B cell (primary cell): ENCODE measurements around the gene CEP350. TPM values are rescaled to one million over a fixed set of nuclear protein-coding genes. Genes with fewer than 3 reads are reported as not detected.

Experiments used
- ATAC-seq: fragments of 200-7000 bp; cut with Tn5 transposase; one replicate; pipeline ENCODE4 v1.10.0; 2021; ENCODE audit warnings: low read depth, mild to moderate bottlenecking, moderate number of reproducible peaks, moderate library complexity
- CTCF ChIA-PET: fragments of 350-600 bp; sonication (Branson Sonifier 250); formaldehyde crosslinking; loops from one replicate; lab custom pipeline; 2021; ENCODE audit warnings: antibody characterized with exemption, inconsistent platforms; lab: Charles Lee
- POLR2A ChIA-PET: fragments of 350-600 bp; sonication (Branson Sonifier 250); formaldehyde crosslinking; loops from one replicate; lab custom pipeline; 2021; ENCODE audit warnings: antibody characterized with exemption; lab: Charles Lee
- DNase-seq: peaks from one replicate; pipeline ENCODE4 v3.0.0; 2013
- H2AFZ ChIP-seq: 2 replicates; pipeline ENCODE4 v1.6.1; 2012; ENCODE audit warnings: mild to moderate bottlenecking, low read depth, low read length; ENCODE audit not compliant: insufficient read depth, poor library complexity, severe bottlenecking
- H3K27ac ChIP-seq, 2 donors: 1 replicate in 1 of 2; 2 replicates in 1 of 2; pipeline ENCODE4 v1.5.1; 2012 to 2013; ENCODE audit warnings: low read length in 2 of 2, mild to moderate bottlenecking in 2 of 2, moderate library complexity in 1 of 2
- H3K27me3 ChIP-seq, 4 experiments: fragments of 200-600 bp in 1 of 4; sonication (generic) in 1 of 4; replicated peaks in 1 of 4; 1 replicate in 2 of 4; 2 replicates in 2 of 4; pipeline versions ENCODE4 v1.6.1 to v1.7.0; 2013 to 2016; ENCODE audit warnings: low read length in 3 of 4, mild to moderate bottlenecking in 2 of 4, mixed read lengths in 1 of 4, moderate library complexity in 1 of 4; ENCODE audit not compliant: insufficient read depth in 4 of 4, control insufficient read depth in 3 of 4; ENCODE audit errors: control extremely low read depth in 1 of 4
- H3K36me3 ChIP-seq, 2 experiments: replicated peaks in 1 of 2; 1 replicate in 1 of 2; 2 replicates in 1 of 2; pipeline versions ENCODE4 v1.6.1 to v1.7.1; 2013; ENCODE audit warnings: low read length in 1 of 2; ENCODE audit not compliant: insufficient read depth in 2 of 2, control insufficient read depth in 1 of 2; ENCODE audit errors: control extremely low read depth in 1 of 2, extremely low read depth in 1 of 2
- H3K4me1 ChIP-seq, 2 donors: fragments of 200-600 bp in 1 of 2; sonication (generic) in 1 of 2; 1 replicate in 1 of 2; 2 replicates in 1 of 2; pipeline versions ENCODE4 v1.5.1 to v1.6.1; 2013 to 2017; ENCODE audit warnings: low read length in 2 of 2; ENCODE audit not compliant: control insufficient read depth in 2 of 2, insufficient read depth in 2 of 2
- H3K4me2 ChIP-seq: replicated peaks from 2 replicates; pipeline ENCODE3; 2012; ENCODE audit warnings: mild to moderate bottlenecking, low read depth, low read length; ENCODE audit not compliant: poor library complexity, severe bottlenecking
- H3K4me3 ChIP-seq, 5 experiments: fragments of 200-600 bp in 1 of 5; sonication (generic) in 1 of 5; 1 replicate in 3 of 5; 2 replicates in 2 of 5; pipeline versions ENCODE4 v1.5.1 to v1.7.0; 2011 to 2016; ENCODE audit warnings: low read length in 4 of 5, mild to moderate bottlenecking in 4 of 5, low read depth in 2 of 5, control low read depth in 1 of 5, moderate library complexity in 1 of 5; ENCODE audit not compliant: insufficient read depth in 1 of 5; ENCODE audit errors: control extremely low read depth in 1 of 5, extremely low read depth in 1 of 5
- H3K79me2 ChIP-seq: fragments of 200-600 bp; sonication (generic); one replicate; pipeline ENCODE4 v1.6.0; 2016; ENCODE audit warnings: low read length; ENCODE audit not compliant: control insufficient read depth, insufficient read depth
- H3K9ac ChIP-seq: fragments of 200-600 bp; sonication (generic); 2 replicates; pipeline ENCODE4 v1.6.1; 2017; ENCODE audit warnings: mild to moderate bottlenecking, low read length, moderate library complexity
- H3K9me3 ChIP-seq, 3 donors: one replicate each; pipeline versions ENCODE4 v1.6.1 to v1.7.1; 2013; ENCODE audit warnings: low read length in 2 of 3; ENCODE audit not compliant: control insufficient read depth in 2 of 3, insufficient read depth in 1 of 3; ENCODE audit errors: control extremely low read depth in 1 of 3
- H4K20me1 ChIP-seq: 2 replicates; pipeline ENCODE4 v1.6.0; 2012; ENCODE audit warnings: mild to moderate bottlenecking, low read length; ENCODE audit not compliant: insufficient read depth, control insufficient read depth, poor library complexity, severe bottlenecking
- H3K27ac Mint-ChIP-seq: one replicate; pipeline ENCODE4 v1.8.0; 2021; ENCODE audit warnings: mixed read lengths
- H3K27me3 Mint-ChIP-seq: one replicate; pipeline ENCODE4 v1.8.0; 2021; ENCODE audit warnings: mixed read lengths
- H3K4me1 Mint-ChIP-seq: one replicate; pipeline ENCODE4 v1.8.0; 2021; ENCODE audit warnings: mixed read lengths
- H3K4me3 Mint-ChIP-seq: one replicate; pipeline ENCODE4 v1.8.0; 2021; ENCODE audit warnings: mixed read lengths
- H3K9me3 Mint-ChIP-seq: one replicate; pipeline ENCODE4 v1.8.0; 2022; ENCODE audit warnings: mixed read lengths; ENCODE audit not compliant: insufficient read depth
- CTCF ChIP-seq: fragments of 200-600 bp; IDR thresholded peaks from one replicate; pipeline ENCODE4 v1.8.0; 2022; ENCODE audit warnings: antibody characterized with exemption, mild to moderate bottlenecking
- EZH2 ChIP-seq: IDR thresholded peaks from 2 replicates; pipeline ENCODE4 v1.6.1; 2012; ENCODE audit warnings: borderline replicate concordance, low read depth, mild to moderate bottlenecking, moderate library complexity, low read length; ENCODE audit not compliant: insufficient read depth, poor library complexity, severe bottlenecking
- WGBS: methylation state at CpG from one replicate; pipeline ENCODE4 v1.1.5; 2013; ENCODE audit warnings: missing lambda C conversion rate; ENCODE audit not compliant: insufficient coverage; 5-methylcytosine and 5-hydroxymethylcytosine counted together
- intact Hi-C: fragments of 100-400 bp; cut with micrococcal nuclease; formaldehyde crosslinking; loops from one replicate; pipeline ENCODE4 v1.10.0; 2022
- polyA plus RNA-seq: library from polyadenylated mRNA; depleted of rRNA; stranded (reverse); fragments of >200 nt; gene quantifications from 2 replicates; pipeline ENCODE4 v1.2.3, GENCODE V29; 2012
- total RNA-seq, 2 donors: library from RNA; stranded (reverse); fragments of 120-200 nt in 1 of 2; gene quantifications; 1 replicate in 1 of 2; 2 replicates in 1 of 2; pipeline versions ENCODE4 v1.2.3 to v1.2.4, GENCODE V29; 2013 to 2022

CEP350 gene
- total and polyA plus RNA-seq, 2 donors (not counting 1 experiment from before 2014, with no cell fraction given), result 7.4 to 92.3 TPM

DNA sequence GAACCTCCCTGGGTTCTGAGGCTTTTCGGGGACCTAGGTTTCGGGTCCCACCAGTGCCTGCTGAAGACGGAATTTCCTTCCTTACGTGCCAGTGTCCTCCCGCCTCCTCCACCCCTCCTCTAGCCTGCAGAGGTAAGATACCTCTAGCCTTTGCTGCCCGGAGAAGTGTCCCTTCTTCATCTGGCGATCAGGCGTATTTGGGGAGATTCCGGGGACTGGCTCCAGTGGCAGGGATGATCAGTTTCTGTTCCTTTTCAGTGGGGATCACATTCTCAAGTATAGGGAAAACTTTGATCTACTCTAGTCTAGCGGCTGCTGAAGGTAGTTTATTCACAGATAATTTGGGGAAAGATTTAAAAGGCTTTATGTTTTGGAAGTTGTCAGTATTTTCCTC is 674 bp downstream of the CEP350 start:
- Histone ChIP-seq H2AFZ (peak overlapping the region; percentile 84), H3K36me3 (peaks cover 0 to under 1% of the 10 kb centered on the region in 2 experiments), H3K9me3 (no peaks in the 10 kb centered on the region), H3K27ac (peak overlapping the region; percentile 76 to 96), H3K79me2 (peaks cover 60% of the 10 kb centered on the region), H3K4me2 (peak overlapping the region; percentile 84), H3K9ac (peak overlapping the region; percentile 97), H4K20me1 (peaks cover 19% of the 10 kb centered on the region), H3K27me3 (no peaks in the 10 kb centered on the region), H3K4me1 (peaks cover 42 to 46% of the 10 kb centered on the region in 2 donors), H3K4me3 (peak overlapping the region; percentile 49 to 96 (median 92))
- H3K27ac Mint-ChIP-seq, result peak overlapping the region; percentile 89
- ChIA-PET POLR2A (interaction anchor here (1.2 to 4.3 kb wide), 2 partner anchors 73 to 75 kb away, joined by 5 to 31 read pairs; partner anchors contain the start of gene TOR1AIP1), CTCF (interaction anchor here (2.7 to 4.8 kb wide), 2 partner anchors 73 to 88 kb away, joined by 10 to 25 read pairs; partner anchors contain the start of gene TOR1AIP1)
- H3K4me1 Mint-ChIP-seq, result peaks cover 50% of the 10 kb centered on the region
- H3K4me3 Mint-ChIP-seq, result peak overlapping the region; percentile 87
- WGBS, result 0% methylated on average over 4 of the region's 10 CpGs
- H3K27me3 Mint-ChIP-seq, result no peaks in the 10 kb centered on the region
- H3K9me3 Mint-ChIP-seq, result no peaks in the 10 kb centered on the region
- ATAC-seq (no peak), DNase-seq (no peak)
- intact Hi-C loops, result loop anchor here (10.0 kb wide), 3 partner anchors 680 to 1150 kb away; partner anchors contain the start of genes FAM20B and XPR1
- TF ChIP-seq EZH2 (no peak), CTCF (no peak)

- H3K4me1 ChIP-seq, result peaks cover 42 to 46% of the 10 kb centered on the region in 2 donors
- ChIA-PET POLR2A (no interaction called here), CTCF (interaction anchor here (4.8 kb wide), 1 partner anchor 73 kb away, joined by 25 read pairs; the partner anchor contains the start of gene TOR1AIP1)
- no CpG with 5 or more reads among the region's 3 CpGs for WGBS
- ATAC-seq (no peak), DNase-seq (peak; percentile 14)
- peaks cover 19% of the 10 kb centered on the region for H4K20me1 ChIP-seq
- peak overlapping the region; percentile 84 for H2AFZ ChIP-seq
- H3K27me3 Mint-ChIP-seq, result no peaks in the 10 kb centered on the region
- H3K4me3 Mint-ChIP-seq, result peak overlapping the region; percentile 87
- peak overlapping the region in 1 of 2 donors; percentile 96 for H3K27ac ChIP-seq
- peak overlapping the region; percentile 84 for H3K4me2 ChIP-seq
- H3K9me3 ChIP-seq, result no peaks in the 10 kb centered on the region
- no peak for TF ChIP-seq CTCF
- no peak for TF ChIP-seq EZH2
- no peaks in the 10 kb centered on the region for H3K9me3 Mint-ChIP-seq
- no peaks in the 10 kb centered on the region for H3K27me3 ChIP-seq
- peaks cover 62% of the 10 kb centered on the region for H3K79me2 ChIP-seq
- peaks cover 0 to 2% of the 10 kb centered on the region in 2 experiments for H3K36me3 ChIP-seq
- H3K27ac Mint-ChIP-seq, result peak overlapping the region; percentile 89
- H3K9ac ChIP-seq, result peak overlapping the region; percentile 97
- H3K4me1 Mint-ChIP-seq, result peaks cover 52% of the 10 kb centered on the region
- intact Hi-C loops, result loop anchor here (10.0 kb wide), 3 partner anchors 679 to 1149 kb away; partner anchors contain the start of genes FAM20B and XPR1
- H3K4me3 ChIP-seq, result peak overlapping the region; percentile 49 to 96 (median 92)
Observed at GRCh38 chr1:179955731-179956130, 1.1 kb downstream of the CEP350 start.
